Pancreas (tissue), 10 donors: ENCODE results near the gene MFSD2B. TPM values are rescaled to one million over a fixed set of nuclear protein-coding genes. Genes with fewer than 3 reads are reported as not detected.
"Not testable (repeated sequence)": the region's sequence is repeated elsewhere in the genome, so short reads cannot be mapped to it uniquely, and the experiment has no call there.

Experiments used
- ATAC-seq, 4 donors: fragments of 200-7000 bp; cut with Tn5 transposase; one replicate each; pipeline versions ENCODE4 v1.8.0 to v1.9.1; 2020; ENCODE audit warnings: mild to moderate bottlenecking in 4 of 4, moderate library complexity in 4 of 4
- DNase-seq, 6 donors: peaks; one replicate each; pipeline ENCODE4 v3.0.0-alpha.2; 2020
- FAIRE-seq: peaks from 2 replicates; lab custom pipeline; 2012; peaks lifted over from hg19 to GRCh38; lab: Jason Lieb, UNC
- H3K27ac ChIP-seq, 4 donors: fragments of 200-600 bp; sonication (generic); 1 replicate in 3 of 4; 2 replicates in 1 of 4; pipeline versions ENCODE4 v1.5.0 to v1.8.0; 2020
- H3K27me3 ChIP-seq, 4 donors: fragments of 200-600 bp; one replicate each; pipeline ENCODE4 v1.8.0; 2021
- H3K36me3 ChIP-seq, 3 donors: fragments of 200-600 bp; sonication (generic) in 1 of 3; one replicate each; pipeline versions ENCODE4 v1.5.0 to v1.8.0; 2020 to 2021
- H3K4me1 ChIP-seq, 3 donors: fragments of 200-600 bp; one replicate each; pipeline ENCODE4 v1.8.0; 2021
- H3K4me3 ChIP-seq, 4 donors: fragments of 200-600 bp; sonication (generic) in 2 of 4; one replicate each; pipeline versions ENCODE4 v1.5.0 to v1.8.0; 2020 to 2021
- H3K9me3 ChIP-seq, 4 donors: fragments of 200-600 bp; one replicate each; pipeline ENCODE4 v1.8.0; 2021
- CTCF ChIP-seq, 4 donors: fragments of 200-600 bp; sonication (generic) in 3 of 4; IDR thresholded peaks; one replicate each; pipeline versions ENCODE4 v1.5.0 to v1.8.0; 2021; ENCODE audit warnings: antibody characterized with exemption in 4 of 4
- WGBS, 2 donors: extraction: QIAGEN DNeasy Blood & Tissue Kit; methylation state at CpG; one replicate each; pipeline ENCODE4 v1.1.7; 2013; 5-methylcytosine and 5-hydroxymethylcytosine counted together
- intact Hi-C, 3 donors: fragments of 100-400 bp; cut with DNase I; formaldehyde crosslinking; loops; one replicate each; pipeline versions ENCODE4 v1.11.1 to v1.14.2; 2022
- polyA plus RNA-seq, 2 donors: library from polyadenylated mRNA; stranded (reverse); fragments of 200-250 nt; gene quantifications; one replicate each; pipeline ENCODE4 v1.2.3, GENCODE V29; 2013
- total RNA-seq, 6 donors: library from RNA; stranded (reverse); fragmentation: NEBNext Ultra II Directional in 4 of 6; extraction: Animal tissue kit (Norgen Biotek cat#: 25700) in 4 of 6; gene quantifications; one replicate each; pipeline versions ENCODE4 v1.2.1 to v1.2.4, GENCODE V29; 2021 to 2023
- donor health status: healthy with polysubstance abuse.
- donor health status: DM: no; HTN: no; CAD: no; lungs with moderate emphysema.
- donor health status: DM: no; HTN: no; CAD: no.
- donor health status: control.
- donor health status: control.
- donor health status: Bipolar disorder and iron deficiency.
- donor health status: DM: yes; HTN: yes; CAD: no.
- donor health status: DM: no; HTN: no; CAD: no.
- donor health status: DM: no; HTN: no; CAD: no.
- donor health status: DM: yes; HTN: yes; CAD: no.

Gene MFSD2B
- total and polyA plus RNA-seq, 8 donors: 0.07 to 0.47 (median 0.12) TPM; not detected in 5

DNA sequence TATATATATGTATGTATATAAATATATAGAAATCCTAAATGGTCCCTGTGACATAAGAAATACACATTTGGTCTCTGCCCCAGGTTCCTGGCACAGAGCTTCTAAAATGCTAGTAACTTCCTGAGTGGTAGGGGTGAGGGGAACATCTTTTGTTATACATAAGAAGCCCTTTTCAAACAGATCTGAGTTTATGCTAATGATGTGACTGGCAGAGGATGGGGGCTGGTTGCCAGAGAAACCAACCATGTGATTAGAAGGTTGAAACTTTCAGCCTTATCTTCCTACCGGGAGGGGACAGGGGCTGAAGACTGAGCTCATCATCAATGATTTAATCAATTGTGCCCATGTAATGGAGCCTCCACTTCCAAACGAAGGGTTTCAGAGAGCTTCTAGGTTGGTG, 16.3 kb downstream of the MFSD2B start:
- Histone ChIP-seq H3K36me3 (peaks cover 0 to 16% (median 2%) of the 10 kb centered on the region in 3 donors), H3K4me3 (no peak overlapping the region), H3K9me3 (no peaks in the 10 kb centered on the region), H3K4me1 (no peaks in the 10 kb centered on the region), H3K27ac (no peak overlapping the region), H3K27me3 (no peaks in the 10 kb centered on the region)
- WGBS, 2 donors: 64 to 70% methylated on average over 2 of the region's 2 CpGs
- no peak for ATAC-seq
- no peak for FAIRE-seq
- no peak for TF ChIP-seq CTCF (IDR thresholded peaks at IDR 0.05)
- DNase-seq: no peak
- intact Hi-C loops: no loop called here

DNA sequence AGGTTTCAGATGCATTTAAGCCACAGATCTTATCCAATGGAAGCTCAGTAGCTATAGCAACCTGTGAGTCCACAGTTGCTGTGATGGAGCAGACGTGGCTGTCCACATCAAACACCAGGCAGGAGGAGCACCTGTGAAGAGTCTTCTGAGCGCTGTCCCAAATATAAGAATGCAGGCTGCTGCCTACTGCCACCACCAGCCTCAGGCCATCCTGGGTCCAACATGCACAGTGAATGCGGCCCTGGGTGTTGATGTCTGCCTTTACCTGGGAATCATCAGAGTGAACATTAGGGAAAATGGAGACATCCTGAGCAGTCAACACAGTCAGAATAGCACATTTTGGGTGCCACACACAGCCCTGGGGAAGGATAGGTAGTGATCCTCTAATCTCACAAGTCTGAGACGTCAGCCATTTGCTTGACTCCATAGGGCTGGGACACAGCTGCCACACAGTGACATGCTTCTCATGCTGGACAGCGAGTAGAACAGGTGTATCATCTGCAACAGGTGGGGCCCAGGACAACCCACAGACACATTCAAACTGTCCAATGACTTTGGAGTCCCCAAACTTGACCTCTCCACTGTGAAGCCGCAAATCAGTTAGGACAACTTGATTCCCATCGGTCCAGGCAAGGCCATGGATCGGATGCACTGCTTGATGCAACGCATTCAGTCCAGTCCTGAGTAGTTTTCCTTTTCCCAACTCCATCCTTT, 29.1 kb downstream of the MFSD2B start:
- WGBS, 2 donors: 88 to 91% methylated on average over 9 of the region's 9 CpGs
- H3K27me3 ChIP-seq: no peaks in the 10 kb centered on the region
- no peak overlapping the region for H3K27ac ChIP-seq
- ATAC-seq (no peak), DNase-seq (no peak), FAIRE-seq (no peak)
- H3K4me1 ChIP-seq: no peaks in the 10 kb centered on the region
- intact Hi-C loops: no loop called here
- no peaks in the 10 kb centered on the region for H3K9me3 ChIP-seq
- H3K4me3 ChIP-seq: no peak overlapping the region
- peaks cover 0 to 3% (median 0%) of the 10 kb centered on the region in 3 donors for H3K36me3 ChIP-seq
- no peak for TF ChIP-seq CTCF (IDR thresholded peaks at IDR 0.05)

DNA sequence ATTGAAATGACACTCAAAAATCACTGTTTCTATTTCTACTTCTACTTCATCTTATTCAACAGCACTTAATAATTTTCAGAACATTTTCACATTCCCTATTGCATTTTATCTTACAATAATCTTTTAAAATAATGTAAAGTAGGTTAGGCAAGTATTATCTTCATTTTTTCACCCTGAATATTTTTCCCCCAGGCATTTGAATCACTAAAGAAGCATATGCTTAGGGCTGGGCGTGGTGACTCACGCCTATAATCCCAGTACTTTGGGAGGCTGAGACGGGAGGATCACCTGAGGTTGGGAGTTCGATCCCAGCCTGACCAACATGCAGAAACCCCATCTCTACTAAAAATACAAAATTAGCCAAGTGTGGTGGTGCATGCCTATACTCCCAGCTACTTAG, 30.6 kb downstream of the MFSD2B start:
- TF ChIP-seq CTCF (IDR thresholded peaks at IDR 0.05): no peak
- Histone ChIP-seq H3K4me3 (no peak overlapping the region), H3K27ac (no peak overlapping the region), H3K36me3 (peaks cover 0 to 3% (median 0%) of the 10 kb centered on the region in 3 donors), H3K9me3 (no peaks in the 10 kb centered on the region), H3K27me3 (no peaks in the 10 kb centered on the region), H3K4me1 (no peaks in the 10 kb centered on the region)
- FAIRE-seq (no peak), DNase-seq (no peak), ATAC-seq (no peak)
- 84 to 95% methylated on average over 4 of the region's 4 CpGs for WGBS, 2 donors
- intact Hi-C loops: no loop called here

- H3K27me3 ChIP-seq, H3K4me1 ChIP-seq, H3K36me3 ChIP-seq, H3K9me3 ChIP-seq, intact Hi-C loops, DNase-seq, FAIRE-seq, H3K27ac ChIP-seq, ATAC-seq, H3K4me3 ChIP-seq: not testable (repeated sequence)
- 90 to 96% methylated on average over 6 of the region's 6 CpGs for WGBS, 2 donors
These were observed 33.2 kb downstream of the MFSD2B start for GRCh38 chr2:24043133-24043532.

DNA sequence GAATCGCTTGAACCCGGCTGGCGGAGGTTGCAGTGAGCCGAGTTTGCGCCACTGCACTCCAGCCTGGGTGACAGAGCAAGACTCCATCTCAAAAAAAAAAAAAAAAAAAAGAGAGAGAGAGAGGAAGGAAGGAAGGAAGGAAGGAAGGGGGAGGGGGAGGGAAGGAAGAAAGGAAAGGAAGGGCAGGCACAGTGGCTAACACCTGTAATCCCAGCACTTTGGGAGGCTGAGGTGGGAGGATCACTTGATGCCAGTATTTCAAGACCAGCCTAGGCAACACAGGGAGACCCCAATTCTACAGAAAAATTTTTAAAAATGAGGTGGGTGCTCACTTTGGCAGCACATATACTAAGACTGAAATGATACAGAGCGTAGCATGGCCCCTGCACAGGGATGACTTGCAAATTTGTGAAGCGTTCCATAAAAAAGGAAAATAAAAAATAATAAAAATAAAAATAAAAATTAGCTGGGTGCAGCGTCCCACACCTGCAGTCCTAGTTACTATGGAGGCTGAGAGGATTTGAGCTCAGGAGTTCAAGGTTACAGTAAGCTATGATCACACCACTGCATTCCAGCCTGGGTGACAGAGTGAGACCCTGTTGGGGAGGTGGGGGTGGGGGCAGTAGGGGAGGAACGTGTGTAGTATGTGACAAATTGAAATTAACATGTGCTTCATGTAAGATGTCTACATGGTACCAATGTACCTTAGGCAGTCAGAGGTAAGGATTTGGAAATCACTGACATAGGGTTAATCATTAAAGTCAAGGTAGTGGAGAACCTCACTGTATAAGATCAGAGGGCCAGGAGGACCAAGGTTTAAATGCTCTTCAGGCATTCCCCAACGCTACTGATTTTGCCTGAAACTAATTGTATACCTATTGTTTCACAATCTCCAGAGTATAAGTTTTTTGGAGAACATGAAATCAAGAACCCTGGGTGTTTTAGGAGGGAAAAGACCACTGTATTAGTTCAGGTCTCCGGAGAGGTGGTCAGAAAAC, 35.9 kb downstream of the MFSD2B start:
- H3K27me3 ChIP-seq: no peaks in the 10 kb centered on the region
- H3K4me1 ChIP-seq: peaks cover 0 to 17% (median 0%) of the 10 kb centered on the region in 3 donors
- ATAC-seq: no peak
- no peak for FAIRE-seq
- WGBS, 2 donors: 71 to 76% methylated on average over 11 of the region's 11 CpGs
- peak overlapping the region in 1 of 4 donors; percentile 57 for H3K4me3 ChIP-seq
- no peak overlapping the region for H3K27ac ChIP-seq
- intact Hi-C loops: no loop called here
- no peaks in the 10 kb centered on the region for H3K36me3 ChIP-seq
- no peak for DNase-seq
- H3K9me3 ChIP-seq: no peaks in the 10 kb centered on the region
- no peak for TF ChIP-seq CTCF (IDR thresholded peaks at IDR 0.05)
